GM12878 (cell line): ENCODE results near the gene PMS1. TPM values are rescaled to one million over a fixed set of nuclear protein-coding genes. Genes with fewer than 3 reads are reported as not detected.

Source experiments
- ATAC-seq: fragments of 200-7000 bp; cut with Tn5 transposase; 3 replicates; pipeline ENCODE4 v1.9.1; 2020; ENCODE audit warnings: mild to moderate bottlenecking, moderate library complexity
- BruUV-seq: library from RNA; stranded (reverse); fragments of 400-500 nt; replicated peaks from 2 replicates; lab custom pipeline; 2021; lab: Mats Ljungman, UMichigan
- CTCF ChIA-PET: fragments of 300-600 bp; sonication (Branson Sonifier 250); formaldehyde crosslinking; extraction: SDS; loops from one replicate; lab custom pipeline; 2021; ENCODE audit warnings: inconsistent platforms; lab: Yijun Ruan, JAX
- POLR2A ChIA-PET: fragments of 350-600 bp; formaldehyde crosslinking; extraction: SDS; loops from one replicate; lab custom pipeline; 2021; ENCODE audit warnings: inconsistent platforms; lab: Charles Lee
- RAD21 ChIA-PET: fragments of 300-600 bp; sonication (Branson Sonifier 250); formaldehyde crosslinking; loops from one replicate; lab custom pipeline; 2023; ENCODE audit warnings: antibody characterized with exemption; ENCODE audit not compliant: unreplicated experiment; lab: Charles Lee
- SMC1A ChIA-PET: fragments of 300-600 bp; sonication (Branson Sonifier 250); formaldehyde crosslinking; loops from one replicate; lab custom pipeline; 2023; ENCODE audit not compliant: unreplicated experiment, uncharacterized antibody; lab: Charles Lee
- DNase-seq: peaks from one replicate; pipeline ENCODE4 v3.0.0-alpha.2; 2011; ENCODE audit warnings: low read depth, low spot score
- FAIRE-seq: peaks from 3 replicates; lab custom pipeline; 2011; peaks lifted over from hg19 to GRCh38; lab: Jason Lieb, UNC
- H2AFZ ChIP-seq: 2 replicates; pipeline ENCODE4 v1.6.0; 2011; ENCODE audit warnings: low read depth, low read length, control low read depth; ENCODE audit not compliant: control insufficient read depth
- H3K27ac ChIP-seq: 2 replicates; pipeline ENCODE4 v1.5.1; 2011; ENCODE audit warnings: control low read depth; ENCODE audit not compliant: control insufficient read depth, insufficient read depth
- H3K27me3 ChIP-seq, 2 experiments: replicated peaks in 1 of 2; 2 replicates each; pipeline versions ENCODE4 v1.6.0 to v1.6.1; 2011; ENCODE audit warnings: low read length in 1 of 2; ENCODE audit not compliant: control insufficient read depth in 2 of 2, insufficient read depth in 2 of 2
- H3K36me3 ChIP-seq, 2 experiments: 2 replicates each; pipeline ENCODE4 v1.5.1; 2011; ENCODE audit warnings: low read length in 1 of 2; ENCODE audit not compliant: control insufficient read depth in 2 of 2, insufficient read depth in 2 of 2
- H3K4me1 ChIP-seq: 2 replicates; pipeline ENCODE4 v1.6.1; 2011; ENCODE audit warnings: mild to moderate bottlenecking, low read length, moderate library complexity, mixed read lengths; ENCODE audit not compliant: control insufficient read depth, insufficient read depth
- H3K4me2 ChIP-seq: 2 replicates; pipeline ENCODE4 v1.6.0; 2011; ENCODE audit warnings: control low read depth; ENCODE audit not compliant: control insufficient read depth, insufficient read depth
- H3K4me3 ChIP-seq: fragments of 200-600 bp; sonication (generic); 2 replicates; pipeline ENCODE4 v1.5.1; 2016
- H3K79me2 ChIP-seq: 2 replicates; pipeline ENCODE4 v1.6.0; 2011; ENCODE audit warnings: low read length; ENCODE audit not compliant: control insufficient read depth, insufficient read depth
- H3K9ac ChIP-seq: 2 replicates; pipeline ENCODE4 v1.8.0; 2011; ENCODE audit warnings: low read length, control low read depth, mixed read lengths; ENCODE audit not compliant: control insufficient read depth, insufficient read depth
- H3K9me3 ChIP-seq: replicated peaks from 3 replicates; pipeline ENCODE4 v1.5.1; 2011; ENCODE audit warnings: mild to moderate bottlenecking, low read length; ENCODE audit not compliant: control insufficient read depth, insufficient read depth
- H4K20me1 ChIP-seq: 2 replicates; pipeline ENCODE4 v1.6.0; 2011; ENCODE audit not compliant: control insufficient read depth, insufficient read depth
- CREB1 ChIP-seq: IDR thresholded peaks from 2 replicates; pipeline ENCODE4 v1.6.1; 2012; ENCODE audit warnings: low read depth, mild to moderate bottlenecking, inconsistent platforms
- FOS ChIP-seq: IDR thresholded peaks from 3 replicates; pipeline ENCODE4 v1.6.1; 2011; ENCODE audit warnings: borderline replicate concordance; ENCODE audit not compliant: insufficient read length; ENCODE audit errors: extremely low read depth
- HDAC2 ChIP-seq: fragments of 200-600 bp; sonication (generic); IDR thresholded peaks from 2 replicates; pipeline ENCODE4 v1.6.1; 2017
- KLF5 ChIP-seq: fragments of 450-650 bp; IDR thresholded peaks from 2 replicates; pipeline ENCODE4 v1.6.1; 2014; ENCODE audit warnings: mild to moderate bottlenecking; ENCODE audit not compliant: partially characterized antibody
- PAX8 ChIP-seq: fragments of 450-650 bp; IDR thresholded peaks from 2 replicates; pipeline ENCODE4 v1.6.1; 2017; ENCODE audit warnings: mild to moderate bottlenecking, moderate library complexity
- RB1 ChIP-seq: fragments of 450-650 bp; formaldehyde crosslinking; IDR thresholded peaks from 2 replicates; pipeline ENCODE4 v1.6.1; 2017; ENCODE audit warnings: mild to moderate bottlenecking, borderline replicate concordance
- RELA ChIP-seq: fragments of 450-650 bp; IDR thresholded peaks from 2 replicates; pipeline ENCODE4 v1.8.0; 2014; ENCODE audit warnings: borderline replicate concordance; ENCODE audit not compliant: partially characterized antibody
- TBL1XR1 ChIP-seq: IDR thresholded peaks from 2 replicates; pipeline ENCODE4 v1.6.1; 2012; ENCODE audit warnings: low read depth, low read length, improper control_type of control experiment
- ZNF384 ChIP-seq: IDR thresholded peaks from 2 replicates; pipeline ENCODE4 v1.6.1; 2012; ENCODE audit warnings: low read depth, mild to moderate bottlenecking, low read length, improper control_type of control experiment, borderline replicate concordance
- ZSCAN29 ChIP-seq: fragments of 450-650 bp; IDR thresholded peaks from 2 replicates; pipeline ENCODE4 v1.6.1; 2017; ENCODE audit warnings: mild to moderate bottlenecking, moderate library complexity
- WGBS: methylation state at CpG from one replicate; pipeline ENCODE4 v1.1.6; 2016; ENCODE audit warnings: low lambda C conversion rate; ENCODE audit not compliant: insufficient replicate concordance, insufficient coverage; ENCODE audit errors: missing lambda C conversion rate; 5-methylcytosine and 5-hydroxymethylcytosine counted together
- in situ Hi-C: fragments of 300-500 bp; cut with MboI; formaldehyde crosslinking; loops from 9 replicates; pipeline ENCODE4 v1.14.3; 2018; ENCODE audit warnings: mixed read lengths
- intact Hi-C: fragments of 100-400 bp; cut with micrococcal nuclease; formaldehyde crosslinking; loops from one replicate; pipeline ENCODE4 v1.14.2; 2022; ENCODE audit not compliant: unreplicated experiment
- polyA plus RNA-seq, 11 experiments: library from polyadenylated mRNA; depleted of rRNA in 4 of 11; unstranded in 6 of 11; stranded (reverse) in 5 of 11; fragments of >200 nt; fragmentation: Nextera tagmentation in 4 of 11; fragmentation: Illumina TruSeq in 1 of 11; extraction: Ambion mirVana in 4 of 11; extraction: Trizol in 1 of 11; gene quantifications; 1 replicate in 1 of 11; 2 replicates in 10 of 11; pipeline versions ENCODE4 v1.2.1 to v1.2.3, GENCODE V29; 2011 to 2016; ENCODE audit warnings: inconsistent platforms in 2 of 11, missing spikeins in 2 of 11, low read depth in 1 of 11
- total RNA-seq, 4 experiments: library from RNA; depleted of rRNA in 3 of 4; stranded (reverse); fragments of >200 nt in 3 of 4; fragmentation: Illumina TruSeq in 1 of 4; extraction: Trizol in 1 of 4; gene quantifications; 2 replicates each; pipeline versions ENCODE4 v1.2.1 to v1.2.3, GENCODE V29; 2013 to 2021
- TF ChIP-seq, protein P1 (sequence below): fragments of 450-650 bp; IDR thresholded peaks from 2 replicates; pipeline ENCODE4 v1.6.1; 2014; ENCODE audit warnings: mild to moderate bottlenecking

The PMS1 gene
- total and polyA plus RNA-seq, 10 of the 15 experiments (the other 5 are each of a cell fraction or from before 2014, with no cell fraction given), result 18.7 to 50.6 (median 29.5) TPM

DNA sequence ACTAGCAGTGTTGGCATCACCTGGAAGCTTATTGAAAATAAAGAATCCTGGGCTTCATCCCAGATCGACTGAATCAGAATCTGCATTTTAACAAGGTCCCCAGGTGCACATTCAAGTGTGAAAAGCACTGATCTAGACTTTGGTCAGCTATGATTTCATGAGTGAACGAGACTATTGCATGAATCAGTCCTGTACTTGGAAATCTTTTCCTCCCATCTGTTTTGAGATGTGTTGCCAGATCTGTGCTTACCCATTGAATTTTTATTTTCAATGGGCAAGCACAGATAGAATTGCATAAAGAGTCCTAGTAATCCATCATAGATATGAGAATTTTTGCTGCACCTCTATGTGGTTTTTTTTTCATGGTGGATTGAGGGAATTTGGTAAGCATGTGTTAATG is 64.0 kb downstream of the PMS1 start:
- POLR2A ChIA-PET, result no interaction called here
- Histone ChIP-seq H3K27me3 (no peaks in the 10 kb centered on the region), H2AFZ (no peak overlapping the region), H3K27ac (no peak overlapping the region), H3K4me2 (no peak overlapping the region), H3K4me1 (no peaks in the 10 kb centered on the region), H3K9ac (no peak overlapping the region), H3K36me3 (peaks cover 0 to 7% of the 10 kb centered on the region in 2 experiments; a peak in 2 of 4 replicates), H3K9me3 (no peaks in the 10 kb centered on the region), H4K20me1 (no peaks in the 10 kb centered on the region), H3K79me2 (no peaks in the 10 kb centered on the region), H3K4me3 (no peak overlapping the region)
- 77% methylated on average over 2 of the region's 2 CpGs for WGBS
- DNase-seq (no peak), FAIRE-seq (no peak), ATAC-seq (no peak)
- no TSS peak for BruUV-seq
- in situ Hi-C loops, result no loop called here
- intact Hi-C loops, result no loop called here
- CTCF ChIA-PET, result interaction anchor here (0.6 to 1.4 kb wide), 3 partner anchors 11 to 119 kb away, joined by 3 to 5 read pairs (median 3); no protein-coding TSS in a partner anchor
- SMC1A ChIA-PET, result interaction anchor here (1.0 kb wide), 2 partner anchors 8 to 17 kb away, joined by 3 read pairs; no protein-coding TSS in a partner anchor
- RAD21 ChIA-PET, result no interaction called here
- no peak for TF ChIP-seq FOS
- TF ChIP-seq ZNF384, result no peak
- no peak for TF ChIP-seq KLF5
- TF ChIP-seq, protein P1, sequence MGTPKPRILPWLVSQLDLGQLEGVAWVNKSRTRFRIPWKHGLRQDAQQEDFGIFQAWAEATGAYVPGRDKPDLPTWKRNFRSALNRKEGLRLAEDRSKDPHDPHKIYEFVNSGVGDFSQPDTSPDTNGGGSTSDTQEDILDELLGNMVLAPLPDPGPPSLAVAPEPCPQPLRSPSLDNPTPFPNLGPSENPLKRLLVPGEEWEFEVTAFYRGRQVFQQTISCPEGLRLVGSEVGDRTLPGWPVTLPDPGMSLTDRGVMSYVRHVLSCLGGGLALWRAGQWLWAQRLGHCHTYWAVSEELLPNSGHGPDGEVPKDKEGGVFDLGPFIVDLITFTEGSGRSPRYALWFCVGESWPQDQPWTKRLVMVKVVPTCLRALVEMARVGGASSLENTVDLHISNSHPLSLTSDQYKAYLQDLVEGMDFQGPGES, result no peak
- TF ChIP-seq ZSCAN29, result no peak
- no peak for TF ChIP-seq CREB1
- TF ChIP-seq RELA, result no peak
- TF ChIP-seq RB1, result no peak
- no peak for TF ChIP-seq PAX8
- TF ChIP-seq TBL1XR1, result no peak
- no peak for TF ChIP-seq HDAC2
